ENCODE results near the gene MACC1. TPM values are rescaled to one million over a fixed set of nuclear protein-coding genes. Genes with fewer than 3 reads are reported as not detected.

Gene MACC1
- total and polyA plus RNA-seq, 2 experiments from 2014 or later = 3.4 to 13.4 TPM

- Histone ChIP-seq H3K4me2 (no peak overlapping the region), H3K27me3 (ENCODE audit: insufficient read depth) (no peaks in the 10 kb centered on the region), H2AFZ (no peak overlapping the region), H3K36me3 (ENCODE audit: insufficient read depth) (peaks cover 7% of the 10 kb centered on the region; the same call in 1 of the 2 replicates), H3K4me3 (no peak overlapping the region), H3K27ac (ENCODE audit: low read depth) (no peak overlapping the region), H4K20me1 (replicated peaks; ENCODE audit: insufficient read depth) (no peaks in the 10 kb centered on the region), H3K79me2 (replicated peaks; ENCODE audit: insufficient read depth) (no peaks in the 10 kb centered on the region), H3F3A (replicated peaks; ENCODE audit: low read depth) (no peaks in the 10 kb centered on the region), H3K4me1 (ENCODE audit: insufficient read depth) (peaks cover 6% of the 10 kb centered on the region; the same call in 1 of the 2 replicates), H3K9me2 (ENCODE audit: insufficient read depth) (no peaks in the 10 kb centered on the region)
- peaks cover 12% of the 10 kb centered on the region for H3K4me1 Mint-ChIP-seq
- no peak overlapping the region for H3K4me3 Mint-ChIP-seq
- TF ChIP-seq JUNB (IDR thresholded peaks at IDR 0.05; ENCODE audit: unreplicated experiment) (no peak), ZNF331 (CRISPR knock-in tag; IDR thresholded peaks at IDR 0.05; ENCODE audit: low read depth) (no peak), ETS1 (IDR thresholded peaks at IDR 0.05) (no peak), STAT1 (IDR thresholded peaks at IDR 0.05; ENCODE audit: unreplicated experiment) (no peak), POLR2AphosphoS5 (IDR thresholded peaks at IDR 0.05; ENCODE audit: low read depth) (no peak), ZNF114 (CRISPR knock-in tag; IDR thresholded peaks at IDR 0.05) (no peak), CREB1 (CRISPR knock-in tag; IDR thresholded peaks at IDR 0.05; ENCODE audit: low read depth) (no peak), ZNF462 (CRISPR knock-in tag; IDR thresholded peaks at IDR 0.05) (no peak), CTCF (conservative IDR thresholded peaks at IDR 0.05; ENCODE audit: low read depth in 2 of 2) (no peak), NANOG (IDR thresholded peaks at IDR 0.05; ENCODE audit: borderline replicate concordance) (no peak), EZH2 (IDR thresholded peaks at IDR 0.05; ENCODE audit: low read depth, unreplicated experiment) (no peak)
- TF ChIP-seq, protein P1, sequence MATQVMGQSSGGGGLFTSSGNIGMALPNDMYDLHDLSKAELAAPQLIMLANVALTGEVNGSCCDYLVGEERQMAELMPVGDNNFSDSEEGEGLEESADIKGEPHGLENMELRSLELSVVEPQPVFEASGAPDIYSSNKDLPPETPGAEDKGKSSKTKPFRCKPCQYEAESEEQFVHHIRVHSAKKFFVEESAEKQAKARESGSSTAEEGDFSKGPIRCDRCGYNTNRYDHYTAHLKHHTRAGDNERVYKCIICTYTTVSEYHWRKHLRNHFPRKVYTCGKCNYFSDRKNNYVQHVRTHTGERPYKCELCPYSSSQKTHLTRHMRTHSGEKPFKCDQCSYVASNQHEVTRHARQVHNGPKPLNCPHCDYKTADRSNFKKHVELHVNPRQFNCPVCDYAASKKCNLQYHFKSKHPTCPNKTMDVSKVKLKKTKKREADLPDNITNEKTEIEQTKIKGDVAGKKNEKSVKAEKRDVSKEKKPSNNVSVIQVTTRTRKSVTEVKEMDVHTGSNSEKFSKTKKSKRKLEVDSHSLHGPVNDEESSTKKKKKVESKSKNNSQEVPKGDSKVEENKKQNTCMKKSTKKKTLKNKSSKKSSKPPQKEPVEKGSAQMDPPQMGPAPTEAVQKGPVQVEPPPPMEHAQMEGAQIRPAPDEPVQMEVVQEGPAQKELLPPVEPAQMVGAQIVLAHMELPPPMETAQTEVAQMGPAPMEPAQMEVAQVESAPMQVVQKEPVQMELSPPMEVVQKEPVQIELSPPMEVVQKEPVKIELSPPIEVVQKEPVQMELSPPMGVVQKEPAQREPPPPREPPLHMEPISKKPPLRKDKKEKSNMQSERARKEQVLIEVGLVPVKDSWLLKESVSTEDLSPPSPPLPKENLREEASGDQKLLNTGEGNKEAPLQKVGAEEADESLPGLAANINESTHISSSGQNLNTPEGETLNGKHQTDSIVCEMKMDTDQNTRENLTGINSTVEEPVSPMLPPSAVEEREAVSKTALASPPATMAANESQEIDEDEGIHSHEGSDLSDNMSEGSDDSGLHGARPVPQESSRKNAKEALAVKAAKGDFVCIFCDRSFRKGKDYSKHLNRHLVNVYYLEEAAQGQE (IDR thresholded peaks at IDR 0.05; ENCODE audit: unreplicated experiment) = no peak
- peaks cover 29% of the 10 kb centered on the region for H3K9me3 Mint-ChIP-seq
- no peaks in the 10 kb centered on the region for H3K27me3 Mint-ChIP-seq (ENCODE audit: insufficient read depth, low read depth, poor library complexity)
- ATAC-seq (no peak), DNase-seq (ENCODE audit: low spot score) (no peak)
- peaks cover 43% of the 10 kb centered on the region for H3K36me3 Mint-ChIP-seq (ENCODE audit: low read depth)
- no peak overlapping the region for H3K27ac Mint-ChIP-seq
Measured at GRCh38 chr7:20213378-20213777, 3.8 kb downstream of the MACC1 start.

Measured in GM23338 (cell line).